Astrocyte of the cerebellum (primary cell): ENCODE measurements around the gene UBE3B.

Source experiments
- DNase-seq: peaks from one replicate; pipeline ENCODE4 v3.0.0-alpha.2; 2011; ENCODE audit warnings: low read depth
- H3K4me3 ChIP-seq: 2 replicates; pipeline ENCODE4 v1.5.1; 2011; ENCODE audit warnings: mild to moderate bottlenecking, low read depth, low read length, moderate library complexity
- in situ Hi-C: cut with HindIII; loops from 2 replicates; pipeline ENCODE4 v1.10.0; 2017; ENCODE audit warnings: low sequenced_read_pairs
- TF ChIP-seq, protein P1 (sequence below): IDR thresholded peaks from 2 replicates; pipeline ENCODE4 v1.5.1; 2012; ENCODE audit warnings: low read length, low read depth, moderate library complexity, mild to moderate bottlenecking; ENCODE audit errors: missing control alignments

UBE3B gene

GRCh38 chr12:109500406-109501185, 23.2 kb downstream of the UBE3B start:
- in situ Hi-C loops, result no loop called here
- DNase-seq, result no peak
- no peak overlapping the region for H3K4me3 ChIP-seq
- TF ChIP-seq, protein P1, sequence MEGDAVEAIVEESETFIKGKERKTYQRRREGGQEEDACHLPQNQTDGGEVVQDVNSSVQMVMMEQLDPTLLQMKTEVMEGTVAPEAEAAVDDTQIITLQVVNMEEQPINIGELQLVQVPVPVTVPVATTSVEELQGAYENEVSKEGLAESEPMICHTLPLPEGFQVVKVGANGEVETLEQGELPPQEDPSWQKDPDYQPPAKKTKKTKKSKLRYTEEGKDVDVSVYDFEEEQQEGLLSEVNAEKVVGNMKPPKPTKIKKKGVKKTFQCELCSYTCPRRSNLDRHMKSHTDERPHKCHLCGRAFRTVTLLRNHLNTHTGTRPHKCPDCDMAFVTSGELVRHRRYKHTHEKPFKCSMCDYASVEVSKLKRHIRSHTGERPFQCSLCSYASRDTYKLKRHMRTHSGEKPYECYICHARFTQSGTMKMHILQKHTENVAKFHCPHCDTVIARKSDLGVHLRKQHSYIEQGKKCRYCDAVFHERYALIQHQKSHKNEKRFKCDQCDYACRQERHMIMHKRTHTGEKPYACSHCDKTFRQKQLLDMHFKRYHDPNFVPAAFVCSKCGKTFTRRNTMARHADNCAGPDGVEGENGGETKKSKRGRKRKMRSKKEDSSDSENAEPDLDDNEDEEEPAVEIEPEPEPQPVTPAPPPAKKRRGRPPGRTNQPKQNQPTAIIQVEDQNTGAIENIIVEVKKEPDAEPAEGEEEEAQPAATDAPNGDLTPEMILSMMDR, result no peak

DNA sequence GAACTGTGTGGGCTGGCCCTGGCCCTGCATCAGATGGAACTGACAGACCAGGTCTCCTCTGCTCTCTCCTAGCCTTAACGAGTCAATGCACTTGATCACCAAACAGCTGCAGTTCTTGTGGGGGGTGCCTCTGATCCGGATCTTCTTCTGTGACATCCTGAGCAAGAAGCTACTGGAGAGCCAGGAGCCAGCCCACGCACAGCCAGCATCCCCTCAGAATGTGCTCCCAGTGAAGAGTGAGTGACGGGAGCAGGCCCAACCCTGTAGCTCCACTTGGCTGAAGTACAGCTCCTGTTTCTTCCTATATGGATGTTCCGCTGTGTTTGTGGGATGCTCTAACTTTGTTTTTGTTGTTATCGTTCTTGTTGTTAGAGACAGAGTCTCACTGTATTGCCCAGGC, 23.9 kb downstream of the UBE3B start:
- no peak for DNase-seq
- in situ Hi-C loops, result no loop called here
- TF ChIP-seq, protein P1, result no peak
- no peak overlapping the region for H3K4me3 ChIP-seq

- TF ChIP-seq, protein P1, result no peak
- in situ Hi-C loops, result no loop called here
- DNase-seq, result no peak
- H3K4me3 ChIP-seq, result no peak overlapping the region
Measured at GRCh38 chr12:109502332-109502731, 24.9 kb downstream of the UBE3B start.

GRCh38 chr12:109503611-109504010, 26.2 kb downstream of the UBE3B start:
- DNase-seq, result no peak
- in situ Hi-C loops, result no loop called here
- H3K4me3 ChIP-seq, result no peak overlapping the region
- TF ChIP-seq, protein P1, result no peak

GRCh38 chr12:109504068-109504467, 26.6 kb downstream of the UBE3B start:
- TF ChIP-seq, protein P1, result no peak
- in situ Hi-C loops, result no loop called here
- no peak for DNase-seq
- H3K4me3 ChIP-seq, result no peak overlapping the region

DNA sequence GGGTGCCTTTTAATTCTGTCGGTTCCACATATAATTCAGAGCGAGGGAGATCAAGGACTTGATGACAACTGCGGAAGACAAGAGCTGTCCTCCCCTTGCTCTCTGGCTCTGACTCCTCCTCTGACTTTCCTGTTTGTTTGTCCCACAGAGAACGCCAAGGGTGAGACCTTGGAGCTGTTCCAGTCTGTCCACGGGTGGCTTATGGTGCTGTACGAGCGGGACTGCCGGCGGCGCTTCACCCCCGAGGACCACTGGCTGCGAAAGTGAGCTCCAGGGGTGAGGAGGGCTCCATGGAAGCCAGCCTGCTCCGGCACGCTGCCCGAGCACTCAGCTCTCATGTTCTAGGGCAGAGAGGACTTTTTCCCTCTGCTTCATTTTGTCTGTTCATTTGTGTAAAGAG, 32.8 kb downstream of the UBE3B start:
- TF ChIP-seq, protein P1, result no peak
- in situ Hi-C loops, result no loop called here
- H3K4me3 ChIP-seq, result no peak overlapping the region
- DNase-seq, result no peak
